Measurements from ENCODE around the gene TKT. TPM values are rescaled to one million over a fixed set of nuclear protein-coding genes. Genes with fewer than 3 reads are reported as not detected.

The TKT gene
- total RNA-seq, 4 donors from 2014 or later = 497 to 698 (median 627) TPM

- Histone ChIP-seq H3K27ac (peak overlapping the region in 3 of 4 donors; percentile 27 to 82 (median 28)), H3K4me1 (peaks cover 11 to 64% (median 15%) of the 10 kb centered on the region in 3 donors), H3K36me3 (no peaks in the 10 kb centered on the region), H3K4me3 (no peak overlapping the region), H3K27me3 (no peaks in the 10 kb centered on the region), H3K9me3 (no peaks in the 10 kb centered on the region)
- DNase-seq = no peak
- intact Hi-C loops (cut with DNase I) = no loop called here
- 23 to 63% methylated on average over 3 to 5 of the region's 5 CpGs for WGBS, 2 donors
- TF ChIP-seq, protein P1, sequence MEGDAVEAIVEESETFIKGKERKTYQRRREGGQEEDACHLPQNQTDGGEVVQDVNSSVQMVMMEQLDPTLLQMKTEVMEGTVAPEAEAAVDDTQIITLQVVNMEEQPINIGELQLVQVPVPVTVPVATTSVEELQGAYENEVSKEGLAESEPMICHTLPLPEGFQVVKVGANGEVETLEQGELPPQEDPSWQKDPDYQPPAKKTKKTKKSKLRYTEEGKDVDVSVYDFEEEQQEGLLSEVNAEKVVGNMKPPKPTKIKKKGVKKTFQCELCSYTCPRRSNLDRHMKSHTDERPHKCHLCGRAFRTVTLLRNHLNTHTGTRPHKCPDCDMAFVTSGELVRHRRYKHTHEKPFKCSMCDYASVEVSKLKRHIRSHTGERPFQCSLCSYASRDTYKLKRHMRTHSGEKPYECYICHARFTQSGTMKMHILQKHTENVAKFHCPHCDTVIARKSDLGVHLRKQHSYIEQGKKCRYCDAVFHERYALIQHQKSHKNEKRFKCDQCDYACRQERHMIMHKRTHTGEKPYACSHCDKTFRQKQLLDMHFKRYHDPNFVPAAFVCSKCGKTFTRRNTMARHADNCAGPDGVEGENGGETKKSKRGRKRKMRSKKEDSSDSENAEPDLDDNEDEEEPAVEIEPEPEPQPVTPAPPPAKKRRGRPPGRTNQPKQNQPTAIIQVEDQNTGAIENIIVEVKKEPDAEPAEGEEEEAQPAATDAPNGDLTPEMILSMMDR (IDR thresholded peaks at IDR 0.05) = no peak
- no peak for TF ChIP-seq POLR2A (IDR thresholded peaks at IDR 0.05)
Observed at GRCh38 chr3:53261712-53262111, 5.9 kb upstream of the TKT start.

- no peak overlapping the region for H3K27ac ChIP-seq
- WGBS, 2 donors = 73 to 76% methylated on average over 2 to 4 of the region's 4 CpGs
Observed at GRCh38 chr3:53260286-53260785, 4.5 kb upstream of the TKT start.

DNA sequence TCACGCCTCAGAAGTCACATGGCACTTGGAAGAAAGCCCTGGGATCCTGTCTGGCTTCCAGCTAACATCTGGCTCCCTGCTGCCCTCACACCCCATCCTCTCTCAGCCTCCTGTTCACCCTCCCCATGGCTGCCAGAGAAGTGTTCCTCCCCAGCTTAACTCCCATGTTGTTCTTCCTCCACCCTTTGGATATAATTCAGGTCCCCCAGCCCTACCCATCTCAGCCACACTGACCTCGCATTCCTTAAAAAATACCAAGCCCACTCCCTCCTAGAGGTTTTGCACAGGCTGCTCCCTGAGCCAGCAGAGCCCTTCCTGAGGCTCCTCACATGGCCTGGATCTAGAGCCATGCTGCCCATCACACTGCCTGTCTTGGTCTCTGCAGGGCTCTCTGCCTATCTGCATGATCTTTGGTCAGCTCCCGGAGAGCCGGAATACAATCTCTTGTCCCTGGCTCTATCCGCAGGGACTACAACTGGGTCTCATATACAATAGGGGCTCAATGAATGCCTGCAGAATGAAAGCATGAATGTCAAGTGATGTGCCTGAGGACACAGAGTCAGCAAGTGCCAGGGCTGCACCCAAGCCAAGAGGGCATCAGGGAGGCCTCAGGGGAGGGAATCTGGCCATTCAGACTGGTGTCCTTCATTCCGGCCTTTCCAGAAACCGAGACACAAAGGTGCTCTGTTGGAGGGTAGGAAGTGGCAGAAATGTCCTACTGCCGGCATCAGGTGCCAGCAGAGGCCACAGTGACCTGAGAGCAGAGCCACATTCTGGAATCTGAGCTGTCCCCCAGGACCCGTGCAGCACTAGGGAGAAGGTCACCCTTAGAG, 3.8 kb upstream of the TKT start:
- H3K27ac ChIP-seq = no peak overlapping the region
- intact Hi-C loops (cut with DNase I) = no loop called here

More at GRCh38 chr3:53260286-53260785, 4.5 kb upstream of the TKT start:
- intact Hi-C loops (cut with DNase I) = no loop called here
- Histone ChIP-seq H3K36me3 (no peaks in the 10 kb centered on the region), H3K4me3 (no peak overlapping the region), H3K9me3 (no peaks in the 10 kb centered on the region), H3K4me1 (peaks cover 16 to 59% (median 17%) of the 10 kb centered on the region in 3 donors), H3K27me3 (no peaks in the 10 kb centered on the region)
- no peak for TF ChIP-seq POLR2A (IDR thresholded peaks at IDR 0.05)
- TF ChIP-seq, protein P1 (IDR thresholded peaks at IDR 0.05) = no peak
- DNase-seq = no peak

GRCh38 chr3:53258600-53259426, 3.0 kb upstream of the TKT start:
- WGBS, 2 donors = 77 to 93% methylated on average over 8 of the region's 8 CpGs

More for the DNA sequence above, 3.8 kb upstream of the TKT start:
- 83% methylated on average over 6 to 7 of the region's 9 CpGs for WGBS, 2 donors
- H3K4me3 ChIP-seq = no peak overlapping the region
- TF ChIP-seq, protein P1 (IDR thresholded peaks at IDR 0.05) = no peak
- TF ChIP-seq POLR2A (IDR thresholded peaks at IDR 0.05) = no peak
- no peak for DNase-seq
- no peaks in the 10 kb centered on the region for H3K9me3 ChIP-seq
- H3K4me1 ChIP-seq = peaks cover 12 to 58% (median 13%) of the 10 kb centered on the region in 3 donors
- no peaks in the 10 kb centered on the region for H3K27me3 ChIP-seq
- no peaks in the 10 kb centered on the region for H3K36me3 ChIP-seq

More at GRCh38 chr3:53258600-53259426, 3.0 kb upstream of the TKT start:
- Histone ChIP-seq H3K27me3 (no peaks in the 10 kb centered on the region), H3K9me3 (no peaks in the 10 kb centered on the region), H3K4me1 (peaks cover 20 to 58% (median 20%) of the 10 kb centered on the region in 3 donors), H3K27ac (no peak overlapping the region), H3K36me3 (no peaks in the 10 kb centered on the region), H3K4me3 (no peak overlapping the region)
- intact Hi-C loops (cut with DNase I) = no loop called here
- DNase-seq = no peak
- TF ChIP-seq POLR2A (IDR thresholded peaks at IDR 0.05) = no peak
- TF ChIP-seq, protein P1 (IDR thresholded peaks at IDR 0.05) = no peak

All from esophagus squamous epithelium (tissue), 5 donors.